ENCODE data around the gene EGFL6.

GRCh38 chrX:13681595-13681994 is 112.2 kb downstream of the EGFL6 start:
- TF ChIP-seq POLR2A (IDR thresholded peaks at IDR 0.05; ENCODE audit: low read depth, low read length) (no peak), POLR2AphosphoS5 (IDR thresholded peaks at IDR 0.05; ENCODE audit: low read depth, low read length) (no peak), TAF1 (IDR thresholded peaks at IDR 0.05; ENCODE audit: borderline replicate concordance, low read depth, low read length) (no peak)

Data from GM12892 (cell line).